K562 (cell line): ENCODE data around the gene ZDHHC20. TPM values are rescaled to one million over a fixed set of nuclear protein-coding genes. Genes with fewer than 3 reads are reported as not detected.

Source experiments
- ATAC-seq: fragments of 200-7000 bp; cut with Tn5 transposase; 3 replicates; pipeline ENCODE4 v1.9.1; 2020; ENCODE audit warnings: moderate library complexity
- BruUV-seq: library from RNA; stranded (reverse); fragments of 400-500 nt; replicated peaks from 2 replicates; lab custom pipeline; 2021; lab: Mats Ljungman, UMichigan
- CTCF ChIA-PET: fragments of 300-600 bp; formaldehyde crosslinking; extraction: SDS; loops from one replicate; lab custom pipeline; 2021; ENCODE audit warnings: low intra/inter-chr PET ratio; lab: Yijun Ruan, JAX
- POLR2A ChIA-PET: fragments of 300-600, 350-650 bp; sonication (Branson Sonifier 250); formaldehyde crosslinking; extraction: SDS; loops from one replicate; lab custom pipeline; 2021; ENCODE audit warnings: antibody characterized with exemption, inconsistent platforms; lab: Yijun Ruan, JAX
- DNase-seq, 4 experiments: peaks; one replicate each; pipeline versions ENCODE4 v3.0.0 to v3.0.0-alpha.2; 2011 to 2018; ENCODE audit warnings: low spot score in 3 of 4, mixed read lengths in 3 of 4; ENCODE audit errors: extremely low read depth in 1 of 4
- FAIRE-seq: peaks from 2 replicates; lab custom pipeline; 2011; peaks lifted over from hg19 to GRCh38; lab: Jason Lieb, UNC
- H2AFZ ChIP-seq: 2 replicates; pipeline ENCODE4 v1.6.0; 2011; ENCODE audit warnings: low read depth, low read length, control low read depth, inconsistent platforms
- H3K27ac ChIP-seq: fragments of 200-600 bp; 3 replicates; pipeline ENCODE4 v1.8.0; 2011; ENCODE audit warnings: low read depth, mild to moderate bottlenecking, control low read depth, inconsistent platforms, low read length, moderate library complexity, mixed read lengths; ENCODE audit errors: extremely low read depth
- H3K27me3 ChIP-seq, 2 experiments: fragments of 300-600 bp in 1 of 2; 2 replicates in 1 of 2; 3 replicates in 1 of 2; pipeline versions ENCODE4 v1.6.0 to v1.8.0; 2011; ENCODE audit warnings: inconsistent platforms in 2 of 2, low read length in 2 of 2, mild to moderate bottlenecking in 1 of 2, mixed read lengths in 1 of 2, moderate library complexity in 1 of 2; ENCODE audit not compliant: control insufficient read depth in 2 of 2, insufficient read depth in 2 of 2
- H3K36me3 ChIP-seq: fragments of 300-600 bp; 3 replicates; pipeline ENCODE4 v1.8.0; 2011; ENCODE audit warnings: mild to moderate bottlenecking, low read length, inconsistent platforms; ENCODE audit not compliant: control insufficient read depth, insufficient read depth
- H3K4me1 ChIP-seq, 2 experiments: fragments of 200-600 bp in 1 of 2; replicated peaks in 1 of 2; 2 replicates in 1 of 2; 3 replicates in 1 of 2; pipeline versions ENCODE4 v1.5.1 to v1.8.0; 2011; ENCODE audit warnings: inconsistent platforms in 2 of 2, low read length in 2 of 2, mild to moderate bottlenecking in 1 of 2, mixed read lengths in 1 of 2, moderate library complexity in 1 of 2; ENCODE audit not compliant: control insufficient read depth in 2 of 2, insufficient read depth in 2 of 2
- H3K4me2 ChIP-seq: 2 replicates; pipeline ENCODE4 v1.6.1; 2011; ENCODE audit warnings: low read length, control low read depth, inconsistent platforms, mixed read lengths; ENCODE audit not compliant: insufficient read depth
- H3K4me3 ChIP-seq: fragments of 200-600 bp; sonication (generic), shearing (Covaris generic); 2 replicates; pipeline ENCODE4 v1.5.1; 2016; ENCODE audit warnings: control low read depth, inconsistent platforms
- H3K79me2 ChIP-seq: fragments of 200-600 bp; 3 replicates; pipeline ENCODE4 v1.8.0; 2011; ENCODE audit warnings: low read length, inconsistent platforms; ENCODE audit not compliant: control insufficient read depth, insufficient read depth
- H3K9ac ChIP-seq, 2 experiments: 2 replicates each; pipeline versions ENCODE4 v1.6.0 to v1.6.1; 2011; ENCODE audit warnings: low read depth in 2 of 2, low read length in 2 of 2, control low read depth in 1 of 2, inconsistent platforms in 1 of 2, mild to moderate bottlenecking in 1 of 2, mixed read lengths in 1 of 2; ENCODE audit not compliant: insufficient read depth in 1 of 2
- H3K9me1 ChIP-seq: one replicate; pipeline ENCODE4 v1.6.0; 2011; ENCODE audit warnings: inconsistent platforms, mild to moderate bottlenecking, low read length, moderate library complexity; ENCODE audit not compliant: control insufficient read depth, insufficient read depth
- H3K9me3 ChIP-seq: replicated peaks from 2 replicates; pipeline ENCODE4 v1.5.1; 2011; ENCODE audit warnings: low read depth, low read length, inconsistent platforms; ENCODE audit not compliant: control insufficient read depth, insufficient read depth
- H4K20me1 ChIP-seq: replicated peaks from 2 replicates; pipeline ENCODE4 v1.6.1; 2011; ENCODE audit warnings: low read length, inconsistent platforms, mixed read lengths; ENCODE audit not compliant: control insufficient read depth, insufficient read depth
- HNRNPH1 ChIP-seq: fragments of 200-400 bp; formaldehyde crosslinking; optimal IDR thresholded peaks from 2 replicates; pipeline ENCODE3; 2017; ENCODE audit warnings: low read depth, mild to moderate bottlenecking, low read length, moderate library complexity
- MCM7 ChIP-seq, 2 experiments: fragments of 450-650 bp; IDR thresholded peaks; 2 replicates each; pipeline ENCODE4 v1.6.1; 2016 to 2018
- OTX1 ChIP-seq: fragments of 450-650 bp; formaldehyde crosslinking; IDR thresholded peaks from 2 replicates; pipeline ENCODE4 v1.4.0; 2022; ENCODE audit warnings: mild to moderate bottlenecking
- RHOXF2B ChIP-seq: fragments of 250-450 bp; sonication (Bioruptor Pico); conservative IDR thresholded peaks from 2 replicates; pipeline ENCODE4 v1.5.1; 2021
- VEZF1 ChIP-seq: fragments of 200-800 bp; sonication (Bioruptor generic); IDR thresholded peaks from 2 replicates; pipeline ENCODE4 v1.6.1; 2017; ENCODE audit warnings: missing genetic modification characterization, missing compliant biosample characterization
- ZKSCAN8 ChIP-seq: fragments of 200-800 bp; sonication (Bioruptor generic); IDR thresholded peaks from 2 replicates; pipeline ENCODE4 v1.6.1; 2016; ENCODE audit warnings: missing genetic modification characterization, missing compliant biosample characterization
- WGBS: fragments of 100-300 bp; shearing (Covaris generic); methylation state at CpG from one replicate; pipeline ENCODE4 v1.1.6; 2016; ENCODE audit warnings: low coverage, mixed read lengths; ENCODE audit not compliant: insufficient coverage; ENCODE audit errors: missing lambda C conversion rate; 5-methylcytosine and 5-hydroxymethylcytosine counted together
- in situ Hi-C: fragments of 300-500 bp; cut with MboI; formaldehyde crosslinking; loops from 4 replicates; pipeline ENCODE4 v1.15.0; 2018; ENCODE audit warnings: inconsistent platforms, mixed read lengths
- intact Hi-C: fragments of 100-400 bp; cut with micrococcal nuclease; formaldehyde crosslinking; loops from 2 replicates; pipeline ENCODE4 v1.14.2; 2022
- polyA plus RNA-seq, 8 experiments: library from polyadenylated mRNA; depleted of rRNA in 4 of 8; stranded (reverse) in 5 of 8; unstranded in 3 of 8; fragments of >200 nt; fragmentation: Nextera tagmentation in 2 of 8; fragmentation: Illumina TruSeq in 1 of 8; extraction: Ambion mirVana in 2 of 8; extraction: Trizol in 1 of 8; gene quantifications; 2 replicates each; pipeline versions ENCODE4 v1.2.1 to v1.2.3, GENCODE V29; 2011 to 2014; ENCODE audit warnings: inconsistent platforms in 1 of 8, missing spikeins in 1 of 8
- total RNA-seq, 7 experiments: library from RNA; depleted of rRNA in 6 of 7; stranded (reverse); fragments of >200 nt in 6 of 7; fragmentation: Illumina TruSeq in 2 of 7; extraction: Trizol in 2 of 7; gene quantifications; 2 replicates each; pipeline versions ENCODE4 v1.2.1 to v1.2.3, GENCODE V29; 2011 to 2021; ENCODE audit warnings: low replicate concordance in 1 of 7
- TF ChIP-seq, protein P1 (sequence below): sonication (generic); formaldehyde crosslinking; IDR thresholded peaks from 2 replicates; pipeline ENCODE4 v1.8.0; 2022; ENCODE audit warnings: mild to moderate bottlenecking, missing genetic modification reagents
- TF ChIP-seq, protein P2 (sequence below): fragments of 450-650 bp; formaldehyde crosslinking; IDR thresholded peaks from 2 replicates; pipeline ENCODE4 v1.4.0; 2020; ENCODE audit warnings: mild to moderate bottlenecking, moderate library complexity

The ZDHHC20 gene
- total and polyA plus RNA-seq, 9 of the 15 experiments (the other 6 are each of a cell fraction or from before 2014, with no cell fraction given): 2.7 to 20.9 (median 15.8) TPM

DNA sequence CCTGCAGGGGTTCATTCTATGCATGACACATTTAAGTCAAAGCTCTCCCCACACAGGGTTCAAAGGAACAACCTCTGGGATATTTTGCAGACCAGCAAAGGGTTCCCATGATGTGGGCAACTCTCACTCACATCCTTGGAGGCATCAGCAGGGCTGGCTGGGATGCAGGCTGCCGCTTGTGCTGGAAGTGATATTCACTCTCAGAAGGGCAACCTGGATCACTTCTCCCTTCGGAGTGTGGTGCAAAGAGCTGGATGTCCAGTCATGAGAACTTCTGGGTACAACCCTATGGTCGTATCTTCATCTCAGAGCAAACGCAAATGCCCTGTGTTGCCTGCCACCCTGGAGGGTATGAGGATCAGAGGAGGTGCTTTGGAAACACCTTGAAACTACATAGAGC lies 98.6 kb downstream of the ZDHHC20 start:
- 0% methylated on average over 4 of the region's 4 CpGs for WGBS
- POLR2A ChIA-PET: no interaction called here
- Histone ChIP-seq H3K4me3 (no peak overlapping the region), H3K27me3 (peaks cover 0 to 10% of the 10 kb centered on the region in 2 experiments; a peak in 3 of 5 replicates), H2AFZ (no peak overlapping the region), H3K9me3 (no peaks in the 10 kb centered on the region), H3K36me3 (no peaks in the 10 kb centered on the region), H3K4me2 (no peak overlapping the region), H3K27ac (no peak overlapping the region), H3K79me2 (no peaks in the 10 kb centered on the region), H3K9me1 (no peaks in the 10 kb centered on the region), H3K9ac (no peak overlapping the region), H3K4me1 (no peaks in the 10 kb centered on the region; a peak in 2 of 5 replicates), H4K20me1 (no peaks in the 10 kb centered on the region)
- ATAC-seq: no peak
- intact Hi-C loops (no loop called here), in situ Hi-C loops (no loop called here)
- no peak for FAIRE-seq
- TF ChIP-seq ZKSCAN8 (CRISPR knock-in tag): no peak
- no TSS peak for BruUV-seq
- CTCF ChIA-PET: interaction anchor here (0.6 kb wide), 1 partner anchor 203 kb away, joined by 3 read pairs; no protein-coding TSS in a partner anchor
- DNase-seq: no peak

DNA sequence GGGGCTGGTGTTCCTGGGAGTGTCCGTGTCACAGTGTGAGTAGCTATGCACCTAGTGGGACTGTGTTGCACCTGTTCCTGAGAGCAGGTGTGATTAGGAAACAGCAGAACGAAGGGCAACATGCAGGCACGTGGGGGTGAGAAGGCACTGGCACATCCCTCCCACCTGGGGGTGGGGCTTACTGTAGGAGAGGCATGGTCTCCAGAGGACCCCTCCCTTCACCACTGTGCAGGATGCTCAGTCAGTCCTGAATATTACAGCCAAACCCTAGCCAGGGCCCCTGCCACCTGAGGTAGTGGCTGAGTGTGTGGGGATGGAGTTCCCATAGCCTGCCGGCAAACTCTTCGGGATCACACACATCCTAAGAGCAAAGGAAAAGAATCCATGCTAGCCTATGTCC lies 99.2 kb downstream of the ZDHHC20 start:
- no peaks in the 10 kb centered on the region for H3K9me1 ChIP-seq
- intact Hi-C loops: no loop called here
- no peak for FAIRE-seq
- no peaks in the 10 kb centered on the region for H3K9me3 ChIP-seq
- WGBS: 0% methylated on average over 2 of the region's 5 CpGs
- no peaks in the 10 kb centered on the region; a peak in 2 of 5 replicates for H3K4me1 ChIP-seq
- H4K20me1 ChIP-seq: no peaks in the 10 kb centered on the region
- no peak for DNase-seq
- ChIA-PET POLR2A (no interaction called here), CTCF (interaction anchor here (0.6 kb wide), 1 partner anchor 204 kb away, joined by 3 read pairs; no protein-coding TSS in a partner anchor)
- no peak overlapping the region for H3K4me2 ChIP-seq
- no peaks in the 10 kb centered on the region for H3K79me2 ChIP-seq
- H3K27ac ChIP-seq: no peak overlapping the region
- peaks cover 0 to 10% of the 10 kb centered on the region in 2 experiments; a peak in 3 of 5 replicates for H3K27me3 ChIP-seq
- no peak overlapping the region for H3K9ac ChIP-seq
- no peaks in the 10 kb centered on the region for H3K36me3 ChIP-seq
- in situ Hi-C loops: no loop called here
- no peak overlapping the region for H3K4me3 ChIP-seq
- no TSS peak for BruUV-seq
- H2AFZ ChIP-seq: no peak overlapping the region
- no peak for ATAC-seq
- TF ChIP-seq, protein P1, sequence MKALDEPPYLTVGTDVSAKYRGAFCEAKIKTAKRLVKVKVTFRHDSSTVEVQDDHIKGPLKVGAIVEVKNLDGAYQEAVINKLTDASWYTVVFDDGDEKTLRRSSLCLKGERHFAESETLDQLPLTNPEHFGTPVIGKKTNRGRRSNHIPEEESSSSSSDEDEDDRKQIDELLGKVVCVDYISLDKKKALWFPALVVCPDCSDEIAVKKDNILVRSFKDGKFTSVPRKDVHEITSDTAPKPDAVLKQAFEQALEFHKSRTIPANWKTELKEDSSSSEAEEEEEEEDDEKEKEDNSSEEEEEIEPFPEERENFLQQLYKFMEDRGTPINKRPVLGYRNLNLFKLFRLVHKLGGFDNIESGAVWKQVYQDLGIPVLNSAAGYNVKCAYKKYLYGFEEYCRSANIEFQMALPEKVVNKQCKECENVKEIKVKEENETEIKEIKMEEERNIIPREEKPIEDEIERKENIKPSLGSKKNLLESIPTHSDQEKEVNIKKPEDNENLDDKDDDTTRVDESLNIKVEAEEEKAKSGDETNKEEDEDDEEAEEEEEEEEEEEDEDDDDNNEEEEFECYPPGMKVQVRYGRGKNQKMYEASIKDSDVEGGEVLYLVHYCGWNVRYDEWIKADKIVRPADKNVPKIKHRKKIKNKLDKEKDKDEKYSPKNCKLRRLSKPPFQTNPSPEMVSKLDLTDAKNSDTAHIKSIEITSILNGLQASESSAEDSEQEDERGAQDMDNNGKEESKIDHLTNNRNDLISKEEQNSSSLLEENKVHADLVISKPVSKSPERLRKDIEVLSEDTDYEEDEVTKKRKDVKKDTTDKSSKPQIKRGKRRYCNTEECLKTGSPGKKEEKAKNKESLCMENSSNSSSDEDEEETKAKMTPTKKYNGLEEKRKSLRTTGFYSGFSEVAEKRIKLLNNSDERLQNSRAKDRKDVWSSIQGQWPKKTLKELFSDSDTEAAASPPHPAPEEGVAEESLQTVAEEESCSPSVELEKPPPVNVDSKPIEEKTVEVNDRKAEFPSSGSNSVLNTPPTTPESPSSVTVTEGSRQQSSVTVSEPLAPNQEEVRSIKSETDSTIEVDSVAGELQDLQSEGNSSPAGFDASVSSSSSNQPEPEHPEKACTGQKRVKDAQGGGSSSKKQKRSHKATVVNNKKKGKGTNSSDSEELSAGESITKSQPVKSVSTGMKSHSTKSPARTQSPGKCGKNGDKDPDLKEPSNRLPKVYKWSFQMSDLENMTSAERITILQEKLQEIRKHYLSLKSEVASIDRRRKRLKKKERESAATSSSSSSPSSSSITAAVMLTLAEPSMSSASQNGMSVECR (CRISPR knock-in tag): no peak
- TF ChIP-seq HNRNPH1 (no peak), MCM7 (IDR thresholded peaks at IDR 0.05) (no peak), VEZF1 (CRISPR knock-in tag) (no peak), OTX1 (no peak), RHOXF2B (CRISPR knock-in tag) (no peak)
- TF ChIP-seq, protein P2, sequence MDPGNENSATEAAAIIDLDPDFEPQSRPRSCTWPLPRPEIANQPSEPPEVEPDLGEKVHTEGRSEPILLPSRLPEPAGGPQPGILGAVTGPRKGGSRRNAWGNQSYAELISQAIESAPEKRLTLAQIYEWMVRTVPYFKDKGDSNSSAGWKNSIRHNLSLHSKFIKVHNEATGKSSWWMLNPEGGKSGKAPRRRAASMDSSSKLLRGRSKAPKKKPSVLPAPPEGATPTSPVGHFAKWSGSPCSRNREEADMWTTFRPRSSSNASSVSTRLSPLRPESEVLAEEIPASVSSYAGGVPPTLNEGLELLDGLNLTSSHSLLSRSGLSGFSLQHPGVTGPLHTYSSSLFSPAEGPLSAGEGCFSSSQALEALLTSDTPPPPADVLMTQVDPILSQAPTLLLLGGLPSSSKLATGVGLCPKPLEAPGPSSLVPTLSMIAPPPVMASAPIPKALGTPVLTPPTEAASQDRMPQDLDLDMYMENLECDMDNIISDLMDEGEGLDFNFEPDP: no peak
